ENCODE measurements around the gene DPP6. TPM values are rescaled to one million over a fixed set of nuclear protein-coding genes. Genes with fewer than 3 reads are reported as not detected.

The DPP6 gene
- total and polyA plus RNA-seq, 9 of the 15 experiments (the other 6 are each of a cell fraction or from before 2014, with no cell fraction given), result not detected

- H3K79me2 ChIP-seq (ENCODE audit: control insufficient read depth, insufficient read depth, low read length), result no peaks in the 10 kb centered on the region
- in situ Hi-C loops (cut with MboI) (no loop called here), intact Hi-C loops (cut with micrococcal nuclease) (no loop called here)
- H3K4me3 ChIP-seq, result no peak overlapping the region
- CTCF ChIA-PET (ENCODE audit: low intra/inter-chr PET ratio), result no interaction called here
- no peak overlapping the region for H2AFZ ChIP-seq (ENCODE audit: low read depth, low read length)
- no peak for FAIRE-seq
- no peaks in the 10 kb centered on the region for H3K9me3 ChIP-seq (replicated peaks; ENCODE audit: control insufficient read depth, insufficient read depth, low read depth, low read length)
- H3K9me1 ChIP-seq (ENCODE audit: control insufficient read depth, insufficient read depth, low read length), result peaks cover 3% of the 10 kb centered on the region
- no peak for DNase-seq (ENCODE audit: extremely low read depth in 1 of 4, low spot score in 3 of 4)
- no peak overlapping the region for H3K9ac ChIP-seq (ENCODE audit: insufficient read depth in 1 of 2, low read depth in 2 of 2, low read length in 2 of 2)
- H3K27me3 ChIP-seq (ENCODE audit: control insufficient read depth in 2 of 2, insufficient read depth in 2 of 2, low read length in 2 of 2), result peaks cover 2 to 4% of the 10 kb centered on the region in 2 experiments; a peak in 3 of 5 replicates
- no peaks in the 10 kb centered on the region for H4K20me1 ChIP-seq (replicated peaks; ENCODE audit: control insufficient read depth, insufficient read depth, low read length)
- no peaks in the 10 kb centered on the region for H3K4me1 ChIP-seq (replicated peaks in 1 of 2; ENCODE audit: control insufficient read depth in 2 of 2, insufficient read depth in 2 of 2, low read length in 2 of 2)
- POLR2A ChIA-PET, result no interaction called here
- 2% methylated on average over 5 of the region's 5 CpGs for WGBS (ENCODE audit: insufficient coverage, low coverage, missing lambda C conversion rate)
- BruUV-seq (replicated peaks), result no TSS peak
- TF ChIP-seq POLR3G (IDR thresholded peaks at IDR 0.05; ENCODE audit: extremely low read depth, insufficient read length, insufficient replicate concordance) (no peak), RBM25 (IDR thresholded peaks at IDR 0.05; ENCODE audit: low read depth, low read length, severe bottlenecking) (peak; percentile 6)
- H3K27ac ChIP-seq (ENCODE audit: extremely low read depth, low read depth, low read length), result no peak overlapping the region
- no peak overlapping the region for H3K4me2 ChIP-seq (ENCODE audit: insufficient read depth, low read length)
- no peak for ATAC-seq
- no peaks in the 10 kb centered on the region for H3K36me3 ChIP-seq (ENCODE audit: control insufficient read depth, insufficient read depth, low read length)
Observed at GRCh38 chr7:154475864-154476263, 423.7 kb downstream of the DPP6 start.

- intact Hi-C loops (cut with micrococcal nuclease) (no loop called here), in situ Hi-C loops (cut with MboI) (no loop called here)
- Histone ChIP-seq H3K4me2 (ENCODE audit: insufficient read depth, low read length) (no peak overlapping the region), H3K27me3 (ENCODE audit: control insufficient read depth in 2 of 2, insufficient read depth in 2 of 2, low read length in 2 of 2) (peaks cover 5 to 15% of the 10 kb centered on the region in 2 experiments; a peak in 3 of 5 replicates), H3K9ac (ENCODE audit: insufficient read depth in 1 of 2, low read depth in 2 of 2, low read length in 2 of 2) (no peak overlapping the region), H3K9me3 (replicated peaks; ENCODE audit: control insufficient read depth, insufficient read depth, low read depth, low read length) (no peaks in the 10 kb centered on the region), H3K9me1 (ENCODE audit: control insufficient read depth, insufficient read depth, low read length) (peaks cover 3% of the 10 kb centered on the region), H3K36me3 (ENCODE audit: control insufficient read depth, insufficient read depth, low read length) (no peaks in the 10 kb centered on the region), H3K79me2 (ENCODE audit: control insufficient read depth, insufficient read depth, low read length) (no peaks in the 10 kb centered on the region), H2AFZ (ENCODE audit: low read depth, low read length) (no peak overlapping the region), H3K27ac (ENCODE audit: extremely low read depth, low read depth, low read length) (no peak overlapping the region), H3K4me1 (replicated peaks in 1 of 2; ENCODE audit: control insufficient read depth in 2 of 2, insufficient read depth in 2 of 2, low read length in 2 of 2) (no peaks in the 10 kb centered on the region), H4K20me1 (replicated peaks; ENCODE audit: control insufficient read depth, insufficient read depth, low read length) (no peaks in the 10 kb centered on the region), H3K4me3 (no peak overlapping the region)
- ChIA-PET POLR2A (interaction anchor here (0.6 to 0.9 kb wide), 2 partner anchors 69 to 98 kb away, joined by 3 read pairs; no protein-coding TSS in a partner anchor), CTCF (ENCODE audit: low intra/inter-chr PET ratio) (no interaction called here)
- ATAC-seq (no peak), DNase-seq (ENCODE audit: extremely low read depth in 1 of 4, low spot score in 3 of 4) (no peak), FAIRE-seq (no peak)
- no TSS peak for BruUV-seq (replicated peaks)
- WGBS (ENCODE audit: insufficient coverage, low coverage, missing lambda C conversion rate), result 3% methylated on average over 6 of the region's 6 CpGs
- TF ChIP-seq ZNF318 (IDR thresholded peaks at IDR 0.05; ENCODE audit: borderline replicate concordance in 1 of 2, low read depth in 1 of 2) (no peak), BRCA1 (IDR thresholded peaks at IDR 0.05) (no peak), BRCA1 (CRISPR knock-in tag; IDR thresholded peaks at IDR 0.05) (no peak), THRAP3 (IDR thresholded peaks at IDR 0.05; ENCODE audit: borderline replicate concordance) (no peak), HES1 (IDR thresholded peaks at IDR 0.05; ENCODE audit: low read depth) (no peak), BRD4 (IDR thresholded peaks at IDR 0.05) (no peak)
Observed at GRCh38 chr7:154480817-154481216, 428.6 kb downstream of the DPP6 start.
